Adrenal gland (tissue), 12 donors: Measurements from ENCODE around the gene SLC9A9. TPM values are rescaled to one million over a fixed set of nuclear protein-coding genes. Genes with fewer than 3 reads are reported as not detected.

Experiments used
- DNase-seq, 7 donors: peaks; one replicate each; pipeline ENCODE4 v3.0.0-alpha.2; 2019 to 2020
- H3K27ac ChIP-seq, 5 donors: fragments of 200-600 bp; sonication (generic) in 4 of 5; 1 replicate in 3 of 5; 2 replicates in 2 of 5; pipeline versions ENCODE4 v1.5.1 to v1.8.0; 2016 to 2020; ENCODE audit warnings: mild to moderate bottlenecking in 1 of 5
- H3K27me3 ChIP-seq: fragments of 200-600 bp; 2 replicates; pipeline ENCODE4 v1.8.0; 2021
- H3K36me3 ChIP-seq, 2 donors: fragments of 200-600 bp; replicated peaks in 1 of 2; 1 replicate in 1 of 2; 2 replicates in 1 of 2; pipeline versions ENCODE4 v1.5.1 to v1.8.0; 2018 to 2022
- H3K4me1 ChIP-seq, 2 donors: fragments of 200-600 bp; replicated peaks in 1 of 2; 1 replicate in 1 of 2; 2 replicates in 1 of 2; pipeline versions ENCODE4 v1.5.1 to v1.8.0; 2018 to 2021
- H3K4me3 ChIP-seq, 4 donors: fragments of 200-600 bp; sonication (generic) in 3 of 4; one replicate each; pipeline ENCODE4 v1.5.1; 2016 to 2018
- H3K9me3 ChIP-seq, 3 donors: fragments of 200-600 bp; sonication (generic) in 1 of 3; replicated peaks in 1 of 3; 1 replicate in 2 of 3; 2 replicates in 1 of 3; pipeline versions ENCODE4 v1.5.1 to v1.8.0; 2016 to 2021
- POLR2A ChIP-seq, 2 donors: fragments of 450-650 bp; IDR thresholded peaks; one replicate each; pipeline ENCODE4 v1.6.1; 2017; ENCODE audit warnings: antibody characterized with exemption in 2 of 2, mild to moderate bottlenecking in 2 of 2, moderate library complexity in 1 of 2
- WGBS, 4 donors: extraction: QIAGEN DNeasy Blood & Tissue Kit in 2 of 4; methylation state at CpG; one replicate each; pipeline versions ENCODE4 v1.1.5 to v1.1.7; 2013 to 2017; 5-methylcytosine and 5-hydroxymethylcytosine counted together
- intact Hi-C, 2 donors: fragments of 100-400 bp; cut with DNase I; formaldehyde crosslinking; loops; one replicate each; pipeline versions ENCODE4 v1.14.1 to v1.15.0; 2022 to 2023
- polyA plus RNA-seq, 3 donors: library from polyadenylated mRNA; stranded (reverse); fragments of 200-250 nt in 2 of 3; fragments of 350-450 nt in 1 of 3; fragmentation: Illumina TruSeq in 1 of 3; extraction: RNeasy Lipid Tissue Mini Kit (QIAGEN cat#74804) in 1 of 3; gene quantifications; one replicate each; pipeline ENCODE4 v1.2.3, GENCODE V29; 2013 to 2014
- total RNA-seq, 9 donors: library from RNA; depleted of rRNA in 4 of 9; stranded (reverse); fragments of >200 nt in 4 of 9; fragments of 120-200 nt in 1 of 9; fragmentation: NEBNext Ultra II Directional in 1 of 9; extraction: Animal tissue kit (Norgen Biotek cat#: 25700) in 1 of 9; gene quantifications; one replicate each; pipeline versions ENCODE4 v1.1.0 to v1.2.4, GENCODE V29; 2013 to 2023
- TF ChIP-seq, protein P1 (sequence below), 6 experiments: fragments of 450-650 bp in 4 of 6; fragments of 200-600 bp in 2 of 6; sonication (generic) in 1 of 6; IDR thresholded peaks; 1 replicate in 5 of 6; 2 replicates in 1 of 6; pipeline versions ENCODE4 v1.5.1 to v1.8.0; 2016 to 2021; ENCODE audit warnings: antibody characterized with exemption in 6 of 6, mild to moderate bottlenecking in 2 of 6, moderate library complexity in 1 of 6
- donor health status: healthy with polysubstance abuse.
- donor health status: Bipolar disorder and iron deficiency.
- donor health status: DM: yes; HTN: yes; CAD: no.
- donor health status: DM: no; HTN: no; CAD: no.
- donor health status: DM: no; HTN: no; CAD: no.
- donor health status: DM: yes; HTN: yes; CAD: no.

The SLC9A9 gene
- total and polyA plus RNA-seq, 12 donors = 4.2 to 23.7 (median 13.5) TPM

DNA sequence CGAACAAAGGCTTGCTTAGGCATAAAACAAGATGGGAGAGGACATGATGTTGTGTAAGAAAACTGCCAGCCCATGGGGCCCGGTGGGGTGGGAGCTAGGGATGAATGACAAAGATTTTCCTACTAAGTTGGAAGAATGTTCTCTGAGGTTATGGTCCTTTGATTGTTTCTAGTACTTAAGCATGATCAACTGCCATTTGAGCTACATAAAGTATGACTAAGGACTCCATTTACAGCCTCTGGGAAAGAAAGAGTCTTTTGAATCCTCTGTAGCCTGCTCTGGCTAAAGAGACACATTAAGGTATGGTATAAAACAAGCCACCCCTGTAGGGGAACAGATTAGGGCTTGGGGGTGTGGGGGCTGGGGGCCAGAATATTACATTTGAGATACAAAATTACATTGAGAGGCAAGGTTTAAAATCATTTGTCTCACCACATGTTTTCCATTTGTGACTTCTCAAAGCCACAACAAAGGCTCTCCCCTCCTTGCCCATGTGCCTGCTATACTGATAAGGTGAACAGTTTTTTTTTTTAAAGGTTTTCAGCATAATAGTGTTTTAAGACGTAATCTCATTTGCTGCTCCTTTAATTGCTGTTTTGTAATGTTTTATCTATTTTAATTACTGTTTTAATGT, 405.3 kb downstream of the SLC9A9 start:
- TF ChIP-seq, protein P1, sequence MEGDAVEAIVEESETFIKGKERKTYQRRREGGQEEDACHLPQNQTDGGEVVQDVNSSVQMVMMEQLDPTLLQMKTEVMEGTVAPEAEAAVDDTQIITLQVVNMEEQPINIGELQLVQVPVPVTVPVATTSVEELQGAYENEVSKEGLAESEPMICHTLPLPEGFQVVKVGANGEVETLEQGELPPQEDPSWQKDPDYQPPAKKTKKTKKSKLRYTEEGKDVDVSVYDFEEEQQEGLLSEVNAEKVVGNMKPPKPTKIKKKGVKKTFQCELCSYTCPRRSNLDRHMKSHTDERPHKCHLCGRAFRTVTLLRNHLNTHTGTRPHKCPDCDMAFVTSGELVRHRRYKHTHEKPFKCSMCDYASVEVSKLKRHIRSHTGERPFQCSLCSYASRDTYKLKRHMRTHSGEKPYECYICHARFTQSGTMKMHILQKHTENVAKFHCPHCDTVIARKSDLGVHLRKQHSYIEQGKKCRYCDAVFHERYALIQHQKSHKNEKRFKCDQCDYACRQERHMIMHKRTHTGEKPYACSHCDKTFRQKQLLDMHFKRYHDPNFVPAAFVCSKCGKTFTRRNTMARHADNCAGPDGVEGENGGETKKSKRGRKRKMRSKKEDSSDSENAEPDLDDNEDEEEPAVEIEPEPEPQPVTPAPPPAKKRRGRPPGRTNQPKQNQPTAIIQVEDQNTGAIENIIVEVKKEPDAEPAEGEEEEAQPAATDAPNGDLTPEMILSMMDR (IDR thresholded peaks at IDR 0.05) = no peak
- no peak for TF ChIP-seq POLR2A (IDR thresholded peaks at IDR 0.05)
- Histone ChIP-seq H3K4me1 (peaks cover 0 to 4% of the 10 kb centered on the region in 2 donors), H3K36me3 (no peaks in the 10 kb centered on the region), H3K9me3 (no peaks in the 10 kb centered on the region), H3K4me3 (no peak overlapping the region), H3K27ac (no peak overlapping the region), H3K27me3 (no peaks in the 10 kb centered on the region)
- WGBS, 4 donors = 87 to 92% (median 89%) methylated on average over 3 of the region's 3 CpGs
- intact Hi-C loops = no loop called here
- DNase-seq = no peak

DNA sequence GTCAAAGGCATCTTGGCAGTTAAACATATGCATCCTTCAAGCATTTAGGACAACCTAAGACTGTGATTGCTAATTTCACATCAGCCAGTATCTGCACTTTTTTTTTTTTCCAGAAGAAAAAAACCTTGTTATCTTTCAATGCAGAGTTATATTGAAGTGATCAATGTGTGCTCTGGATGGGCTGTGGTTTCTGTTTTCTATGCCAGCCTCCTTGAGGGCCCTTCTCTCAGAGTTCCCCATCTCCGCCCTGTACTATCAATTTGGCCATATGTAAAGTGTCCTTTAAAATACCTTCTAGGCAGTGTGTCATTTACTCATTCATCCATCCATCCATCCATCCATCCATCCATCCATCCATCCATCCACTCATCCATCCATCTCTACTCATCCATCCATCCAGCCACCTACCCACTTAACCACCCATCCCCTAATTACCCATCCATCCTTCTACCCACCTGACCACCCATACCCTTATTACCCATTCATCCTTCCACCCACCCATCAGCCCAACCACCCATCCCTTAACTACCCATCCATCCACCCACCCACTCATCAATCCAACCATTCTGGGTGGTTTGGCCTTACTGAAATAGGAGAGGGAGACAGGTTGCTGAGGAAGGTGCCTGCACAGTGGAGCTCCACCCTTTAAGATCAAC, 406.6 kb downstream of the SLC9A9 start:
- TF ChIP-seq, protein P1 (IDR thresholded peaks at IDR 0.05) = no peak
- no peak for TF ChIP-seq POLR2A (IDR thresholded peaks at IDR 0.05)
- H3K27me3 ChIP-seq = no peaks in the 10 kb centered on the region
- no peaks in the 10 kb centered on the region for H3K9me3 ChIP-seq
- H3K4me1 ChIP-seq = peaks cover 0 to 4% of the 10 kb centered on the region in 2 donors
- H3K36me3 ChIP-seq = no peaks in the 10 kb centered on the region
- H3K27ac ChIP-seq = no peak overlapping the region
- intact Hi-C loops = no loop called here
- DNase-seq = no peak
- H3K4me3 ChIP-seq = no peak overlapping the region
- 86 to 97% (median 93%) methylated on average over 1 of the region's 1 CpG for WGBS, 4 donors

DNA sequence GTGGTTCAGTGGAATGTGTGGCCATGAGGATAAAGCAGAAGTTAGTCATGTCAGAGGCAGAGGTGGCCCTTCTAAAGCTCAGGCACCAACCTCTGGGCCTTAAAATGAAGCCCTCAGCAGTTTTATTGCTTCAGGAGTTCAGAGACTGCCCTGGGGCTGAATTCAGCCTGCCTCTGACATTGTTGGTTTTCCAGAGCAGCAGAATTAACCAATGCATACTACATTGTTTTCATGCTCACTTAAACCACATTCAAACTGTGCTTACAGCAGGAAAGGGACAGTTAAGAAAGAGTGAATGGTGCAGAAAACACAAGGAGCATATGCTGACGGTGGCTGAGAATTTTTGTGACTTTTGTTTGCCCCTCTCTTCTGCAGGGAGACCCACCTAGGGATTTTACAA, 408.5 kb downstream of the SLC9A9 start:
- H3K27me3 ChIP-seq = no peaks in the 10 kb centered on the region
- WGBS, 4 donors = 76 to 100% (median 86%) methylated on average over 1 of the region's 1 CpG
- TF ChIP-seq POLR2A (IDR thresholded peaks at IDR 0.05) = no peak
- TF ChIP-seq, protein P1 (IDR thresholded peaks at IDR 0.05) = no peak
- H3K9me3 ChIP-seq = no peaks in the 10 kb centered on the region
- intact Hi-C loops = no loop called here
- DNase-seq = no peak
- H3K36me3 ChIP-seq = no peaks in the 10 kb centered on the region
- H3K4me1 ChIP-seq = peaks cover 0 to 4% of the 10 kb centered on the region in 2 donors
- H3K4me3 ChIP-seq = no peak overlapping the region
- no peak overlapping the region for H3K27ac ChIP-seq

DNA sequence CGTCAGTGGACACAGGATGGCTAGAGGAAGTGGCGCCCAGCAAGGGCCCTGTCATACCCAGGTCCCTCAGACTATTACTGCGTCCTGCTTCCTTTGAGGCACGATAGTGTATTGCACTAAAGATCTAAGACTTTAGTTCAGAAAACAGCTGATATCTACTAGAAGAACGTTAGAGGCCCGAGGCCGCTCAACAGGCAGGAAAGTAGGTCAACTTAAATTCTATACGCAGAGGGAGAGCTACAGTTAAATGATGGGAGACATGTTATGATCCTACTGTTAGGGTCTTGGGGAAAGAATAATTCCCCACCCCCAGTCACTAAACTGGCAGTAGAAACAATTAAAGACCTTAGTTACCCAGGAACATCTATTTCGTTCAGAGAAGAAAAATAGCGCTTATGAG, 410.9 kb downstream of the SLC9A9 start:
- Histone ChIP-seq H3K9me3 (no peaks in the 10 kb centered on the region), H3K36me3 (no peaks in the 10 kb centered on the region), H3K27ac (no peak overlapping the region), H3K4me3 (no peak overlapping the region), H3K27me3 (no peaks in the 10 kb centered on the region), H3K4me1 (peaks cover 8 to 9% of the 10 kb centered on the region in 2 donors)
- intact Hi-C loops = no loop called here
- TF ChIP-seq, protein P1 (IDR thresholded peaks at IDR 0.05) = no peak
- no peak for TF ChIP-seq POLR2A (IDR thresholded peaks at IDR 0.05)
- WGBS, 4 donors = 93 to 97% (median 94%) methylated on average over 10 of the region's 10 CpGs
- no peak for DNase-seq
